OCI-M2 (cell line): ENCODE measurements around the gene SARDH.
"Not testable (repeated sequence)": the region's sequence is repeated elsewhere in the genome, so short reads cannot be mapped to it uniquely, and the experiment has no call there.

ENCODE experiments used
- DNase-seq: peaks from one replicate; lab custom pipeline; 2025; ENCODE audit not compliant: unreplicated experiment; lab: John Stamatoyannopoulos, UW

Gene SARDH

GRCh38 chr9:133777068-133777791 is 39.1 kb upstream of the SARDH start:
- DNase-seq, result no peak

DNA sequence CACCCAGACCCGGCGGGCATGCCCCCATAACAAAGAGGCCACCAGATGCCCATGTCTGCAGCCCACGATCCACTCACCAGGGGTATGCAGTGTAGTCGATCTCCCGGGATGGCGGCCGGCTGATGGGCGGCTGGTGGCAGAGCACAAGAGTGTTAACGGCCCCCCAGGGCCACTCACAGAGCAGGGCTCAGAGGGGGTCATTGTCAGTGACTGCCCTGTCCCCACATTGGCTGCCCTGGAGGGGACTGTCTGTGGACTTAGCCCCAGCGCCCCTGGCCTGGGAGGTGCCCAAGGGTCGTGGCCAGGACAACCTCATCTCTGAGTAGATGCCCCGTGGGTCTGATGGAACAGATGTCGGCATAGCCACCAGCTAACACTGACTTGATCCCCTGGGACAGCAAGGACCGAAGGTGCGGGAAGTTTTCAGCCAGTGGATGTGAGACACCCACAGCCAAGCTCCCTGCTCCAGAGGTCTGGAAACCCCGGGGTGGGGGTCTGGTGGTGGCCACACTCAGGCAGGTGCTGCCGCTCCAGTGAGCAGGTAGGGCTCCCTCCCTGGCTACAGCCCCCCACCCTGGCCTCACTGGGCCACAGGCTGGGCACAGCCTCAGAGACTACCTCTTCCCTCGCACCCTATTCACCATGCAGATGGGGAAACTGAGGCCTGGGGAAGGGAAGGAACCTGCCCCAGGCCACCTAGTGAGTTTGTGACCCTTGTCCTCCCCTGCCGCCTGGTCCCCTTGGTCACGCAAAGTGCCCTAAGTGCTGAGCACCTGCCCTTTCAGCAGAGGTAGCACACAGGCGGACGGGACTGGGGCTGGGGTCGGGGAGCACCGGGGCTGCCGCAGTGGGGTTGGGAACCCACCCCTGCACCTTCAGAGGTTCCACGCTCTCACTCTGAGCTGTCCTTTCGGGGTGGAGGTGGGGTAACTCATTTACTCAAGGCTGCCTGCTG is 38.1 kb upstream of the SARDH start:
- no peak for DNase-seq

- no peak for DNase-seq
Observed at GRCh38 chr9:133775291-133775690, 37.1 kb upstream of the SARDH start.

- DNase-seq, result no peak
Observed at GRCh38 chr9:133774799-133775198, 36.6 kb upstream of the SARDH start.

DNA sequence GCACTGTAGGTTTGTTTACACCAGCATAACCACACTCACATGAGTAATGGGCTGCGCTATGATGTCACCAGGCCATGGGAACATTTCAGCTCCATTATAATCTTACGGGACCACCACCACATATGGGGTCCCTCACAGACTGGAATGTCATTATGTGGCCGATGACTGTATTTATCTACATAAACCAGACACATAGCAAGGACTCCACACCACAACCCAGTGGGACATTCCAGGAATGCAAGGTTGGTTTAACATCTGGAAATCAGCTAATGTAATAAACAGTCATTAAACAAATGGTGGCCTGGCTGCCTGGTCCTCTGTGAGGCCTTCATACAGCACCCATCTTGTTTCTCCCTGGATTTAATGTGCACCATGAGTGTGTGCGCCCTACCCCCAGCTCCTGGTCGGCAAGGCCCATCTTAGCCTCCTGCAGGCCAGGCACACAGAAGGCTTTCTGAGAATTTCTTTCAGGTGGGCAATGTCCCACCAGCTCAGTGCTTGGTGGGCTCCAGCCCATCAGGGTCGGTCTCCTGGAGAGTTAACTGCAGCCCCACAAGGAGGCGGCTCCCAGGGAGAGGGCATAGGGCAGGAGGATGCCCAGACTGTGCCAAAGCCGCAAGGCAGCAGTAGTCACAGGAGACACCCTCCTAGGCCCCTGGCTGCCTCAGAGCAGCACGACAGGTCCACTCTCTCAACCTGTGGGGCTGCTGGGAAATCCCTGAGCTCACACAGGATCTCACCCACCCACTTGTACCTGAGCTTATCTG is 35.9 kb upstream of the SARDH start:
- no peak for DNase-seq

- no peak for DNase-seq
Observed at GRCh38 chr9:133772581-133772980, 34.4 kb upstream of the SARDH start.

- no peak for DNase-seq
Observed at GRCh38 chr9:133771486-133772482, 33.6 kb upstream of the SARDH start.

- DNase-seq, result no peak
Observed at GRCh38 chr9:133770076-133770777, 32.1 kb upstream of the SARDH start.

DNA sequence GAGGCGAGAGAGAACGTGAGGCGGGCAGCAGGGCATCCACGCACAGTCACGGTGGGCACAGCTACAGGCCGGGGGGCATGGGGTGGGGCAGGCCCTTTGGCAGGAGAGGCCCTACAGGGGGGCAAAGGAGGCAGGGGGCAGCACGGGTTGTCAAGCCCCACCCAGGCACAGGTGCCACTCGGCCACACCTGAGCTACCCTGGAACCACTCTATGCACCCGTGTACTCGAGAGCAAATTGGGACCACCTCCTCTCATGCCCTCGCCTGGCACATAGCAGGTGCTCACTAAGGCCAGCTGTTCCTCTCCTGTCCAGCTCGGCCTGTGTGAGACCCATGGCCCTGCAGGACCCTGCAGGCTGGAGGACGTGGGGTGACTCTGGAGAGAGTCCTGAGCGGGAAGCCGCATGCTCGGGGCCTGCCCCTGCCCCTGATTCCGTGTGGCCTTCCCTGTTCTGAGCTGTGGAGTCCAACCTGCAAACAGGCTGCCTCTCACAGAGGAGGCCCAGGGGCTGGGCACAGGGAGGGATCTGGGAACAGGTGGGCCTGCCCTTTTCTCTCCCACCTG is 31.4 kb upstream of the SARDH start:
- no peak for DNase-seq

DNA sequence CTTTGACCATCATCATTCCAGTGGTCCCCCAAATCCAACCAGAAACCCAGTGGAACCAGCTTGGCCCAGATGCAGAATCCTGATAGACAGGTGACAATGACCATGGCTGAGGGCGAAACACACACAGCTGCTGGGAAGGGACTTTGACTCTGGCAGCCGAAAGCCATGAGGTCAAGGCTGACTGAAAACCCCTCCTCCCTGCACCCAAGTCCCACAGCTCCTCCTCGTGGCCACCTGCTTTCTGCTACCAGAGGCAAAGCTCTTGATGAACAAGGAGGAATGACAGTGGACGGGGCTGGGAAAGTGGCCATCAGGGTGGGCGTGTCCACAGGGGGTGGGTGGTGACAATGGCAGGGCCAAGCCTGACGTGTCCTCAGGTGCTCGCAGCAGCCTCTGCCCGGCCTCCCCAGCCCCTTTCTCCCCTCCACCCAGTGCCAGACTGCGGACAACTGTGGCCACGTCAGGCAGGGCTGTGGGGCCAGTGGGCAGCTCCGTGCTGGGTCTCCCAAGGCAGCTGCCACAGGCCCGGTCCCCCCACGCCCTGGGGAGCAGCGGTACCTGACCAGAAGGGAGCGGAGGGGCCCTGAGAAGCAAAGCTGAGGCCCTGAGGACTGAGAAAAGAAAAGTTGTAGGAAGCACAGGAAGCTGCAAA is 30.8 kb upstream of the SARDH start:
- no peak for DNase-seq

GRCh38 chr9:133768371-133768858 is 30.3 kb upstream of the SARDH start:
- DNase-seq, result no peak

DNA sequence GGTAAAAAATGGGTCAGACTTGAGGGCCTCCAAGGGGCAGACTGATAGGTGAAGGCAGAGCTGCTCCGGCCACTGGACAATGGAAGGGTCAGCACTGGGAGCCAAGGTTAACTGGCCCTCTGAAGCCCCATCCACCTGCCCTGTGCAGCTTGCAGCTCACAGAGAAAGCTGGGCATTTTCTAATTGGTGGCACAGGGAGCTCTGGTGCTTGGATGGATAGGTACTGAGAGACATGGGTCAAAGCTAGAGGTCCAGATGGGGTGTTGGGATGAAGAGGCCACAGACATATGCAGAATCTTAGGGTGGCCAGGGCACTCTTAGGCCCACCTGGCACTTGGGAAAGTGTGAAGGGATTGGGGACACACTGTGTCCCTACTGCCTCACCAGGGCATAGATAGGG is 29.5 kb upstream of the SARDH start:
- DNase-seq, result no peak

DNA sequence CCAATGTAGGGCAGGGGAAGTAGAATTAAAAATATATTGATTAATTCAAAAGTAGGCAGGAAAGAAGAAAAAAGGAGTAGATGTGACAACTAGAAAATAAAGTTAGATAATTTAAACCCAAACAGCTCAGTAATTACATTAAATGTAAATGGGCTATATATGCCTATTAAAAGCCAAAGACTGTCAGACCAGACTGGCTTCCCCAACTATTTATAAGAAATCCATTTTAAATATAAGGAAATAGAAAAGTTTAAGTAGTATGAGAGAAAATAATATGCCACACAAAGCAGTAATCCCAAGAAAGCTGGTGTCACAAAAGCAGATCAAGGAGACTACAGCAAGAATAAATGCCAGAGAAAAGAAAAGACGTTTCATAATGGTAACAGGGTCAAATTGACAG is 28.9 kb upstream of the SARDH start:
- no peak for DNase-seq

DNA sequence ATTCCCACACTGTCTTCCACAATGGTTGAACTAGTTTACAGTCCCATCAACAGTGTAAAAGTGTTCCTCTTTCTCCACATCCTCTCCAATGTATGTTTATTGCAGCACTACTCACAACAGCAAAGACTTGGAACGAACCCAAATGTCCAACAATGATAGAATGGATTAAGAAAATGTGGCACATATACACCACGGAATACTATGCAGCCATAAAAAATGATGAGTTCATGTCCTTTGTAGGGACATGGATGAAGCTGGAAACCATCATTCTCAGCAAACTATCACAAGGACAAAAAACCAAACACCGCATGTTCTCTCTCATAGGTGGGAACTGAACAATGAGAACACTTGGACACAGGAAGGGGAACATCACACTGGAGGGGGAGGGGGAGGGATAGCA is 28.1 kb upstream of the SARDH start:
- DNase-seq, result not testable (repeated sequence)

DNA sequence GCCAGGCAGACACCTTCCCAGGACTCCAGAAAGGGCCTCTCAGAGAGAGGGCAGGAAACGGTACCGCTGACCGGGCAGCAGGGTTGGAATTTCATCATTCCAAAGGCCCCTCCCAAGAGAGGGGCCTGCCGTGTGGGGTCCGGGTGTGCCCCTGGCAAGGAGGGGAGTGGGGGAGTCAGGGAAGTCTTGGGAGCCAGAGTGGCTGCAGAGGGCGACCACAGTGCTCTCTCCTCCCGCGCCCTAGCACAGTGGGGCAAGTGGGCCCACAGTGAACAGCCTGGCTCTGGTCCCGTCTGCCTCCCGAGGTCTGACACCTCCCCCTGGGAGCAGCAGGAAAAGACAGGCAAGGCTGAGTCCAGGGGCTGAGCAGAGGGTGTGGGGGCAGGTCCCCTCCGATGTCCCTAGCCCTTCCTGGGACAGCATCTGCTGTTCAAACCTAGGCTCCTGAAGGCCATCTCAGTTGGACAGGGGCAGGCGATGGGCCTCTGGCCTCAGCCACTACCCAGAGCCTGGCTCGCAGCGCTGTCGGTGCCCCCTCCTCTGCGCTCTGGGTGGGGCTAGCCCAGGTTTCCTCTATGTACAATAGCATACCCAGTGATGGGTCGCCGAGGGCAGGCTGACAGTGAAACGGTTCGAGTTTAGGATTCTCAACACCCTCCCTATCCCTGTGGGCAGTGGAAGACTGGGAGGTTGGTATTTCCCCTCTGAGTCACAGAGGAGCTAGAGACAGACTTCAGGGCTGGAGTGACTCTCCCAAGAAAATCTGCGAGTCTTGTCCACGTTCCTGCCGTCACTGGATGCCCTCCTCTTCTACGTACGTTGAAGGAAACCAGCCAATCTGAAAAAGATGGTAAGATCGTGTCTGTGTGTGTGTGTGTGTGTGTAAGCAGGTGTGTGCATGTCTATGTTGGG is 25.4 kb upstream of the SARDH start:
- DNase-seq, result no peak

DNA sequence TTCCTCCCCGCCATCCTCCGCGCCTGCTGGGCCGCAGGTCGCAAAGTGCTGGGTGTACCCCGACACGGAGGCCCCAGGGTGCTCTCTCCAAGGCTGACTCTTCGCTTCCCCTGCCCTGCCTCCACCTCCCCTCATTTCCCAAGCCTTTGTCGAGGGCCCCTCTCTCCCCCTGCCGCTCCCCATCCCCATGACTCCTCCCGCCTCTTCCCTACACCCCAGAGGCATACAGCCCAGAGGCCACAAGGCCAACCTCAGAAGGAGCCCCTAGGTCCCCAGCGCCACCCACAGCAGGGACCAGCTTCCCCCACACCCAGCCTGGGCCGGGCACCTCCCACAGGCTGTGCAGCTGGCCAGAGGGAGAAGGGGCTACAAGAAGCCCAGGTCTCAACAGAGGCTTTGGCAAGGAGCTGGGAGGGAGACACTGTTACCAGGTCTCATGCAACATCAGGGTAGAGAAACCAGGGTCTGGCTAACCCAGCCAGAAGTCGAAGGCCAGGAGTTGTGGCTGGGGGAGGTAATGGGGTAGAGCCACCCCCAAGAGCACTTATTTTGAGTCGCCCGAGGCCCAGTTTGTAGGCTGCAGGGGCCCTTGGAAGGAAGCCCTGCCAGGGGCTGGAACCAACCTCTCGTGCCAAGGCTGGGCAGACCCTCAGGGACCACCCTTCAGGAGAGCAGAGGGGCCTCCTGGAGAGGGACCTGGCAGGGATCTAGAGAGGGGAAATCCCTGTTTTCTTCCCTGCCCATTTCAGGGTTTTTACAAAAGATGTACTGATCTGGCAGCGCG is 24.5 kb upstream of the SARDH start:
- no peak for DNase-seq
